A549 (cell line): ENCODE data around the gene PNKP. TPM values are rescaled to one million over a fixed set of nuclear protein-coding genes. Genes with fewer than 3 reads are reported as not detected.

Source experiments
- ATAC-seq, 2 experiments: fragments of 200-7000 bp in 1 of 2; fragments of >200 bp in 1 of 2; cut with Nextera tagmentation in 1 of 2; cut with Tn5 transposase in 1 of 2; 3 replicates each; pipeline versions ENCODE4 v1.8.0 to v1.9.1; 2018 to 2020; ENCODE audit warnings: mild to moderate bottlenecking in 1 of 2, moderate library complexity in 1 of 2
- CTCF ChIA-PET: fragments of 300-600 bp; sonication (Branson Sonifier 250); formaldehyde crosslinking; extraction: SDS; loops from one replicate; lab custom pipeline; 2021; ENCODE audit warnings: antibody characterized with exemption, inconsistent platforms; lab: Yijun Ruan, JAX
- POLR2A ChIA-PET: fragments of 350-600 bp; formaldehyde crosslinking; extraction: SDS; loops from one replicate; lab custom pipeline; 2021; ENCODE audit warnings: antibody characterized with exemption, inconsistent platforms; lab: Yijun Ruan, JAX
- DNase-seq, 2 experiments: peaks; one replicate each; pipeline versions ENCODE4 v3.0.0 to v3.0.0-alpha.2; 2011 to 2016; ENCODE audit warnings: low read depth in 1 of 2, low spot score in 1 of 2
- FAIRE-seq: peaks from 2 replicates; lab custom pipeline; 2011; peaks lifted over from hg19 to GRCh38; lab: Jason Lieb, UNC
- H3K27ac ChIP-seq, 2 experiments: fragments of >200 bp; sonication (Bioruptor Twin); formaldehyde crosslinking; 3 replicates each; pipeline ENCODE4 v1.5.1; 2016 to 2017
- H3K4me1 ChIP-seq: fragments of >200 bp; sonication (Bioruptor Twin); formaldehyde crosslinking; 3 replicates; pipeline ENCODE4 v1.6.1; 2016
- H3K4me2 ChIP-seq: fragments of >200 bp; sonication (Bioruptor Twin); formaldehyde crosslinking; 3 replicates; pipeline ENCODE4 v1.6.1; 2016
- H3K4me3 ChIP-seq: fragments of >200 bp; sonication (Bioruptor Twin); formaldehyde crosslinking; 3 replicates; pipeline ENCODE4 v1.5.1; 2016
- H3K9me3 ChIP-seq: fragments of >200 bp; sonication (Bioruptor Twin); formaldehyde crosslinking; 3 replicates; pipeline ENCODE4 v1.6.1; 2016
- CBX8 ChIP-seq: fragments of 200-600 bp; sonication (generic); IDR thresholded peaks from 2 replicates; pipeline ENCODE4 v1.6.1; 2016
- CHD2 ChIP-seq: fragments of 150-350 bp; IDR thresholded peaks from 2 replicates; pipeline ENCODE4 v1.6.1; 2014; ENCODE audit warnings: low read length; ENCODE audit not compliant: partially characterized antibody
- EP300 ChIP-seq, 2 experiments: fragments of >200 bp; sonication (Bioruptor Twin); formaldehyde crosslinking; IDR thresholded peaks; 2 replicates in 1 of 2; 3 replicates in 1 of 2; pipeline ENCODE4 v1.6.1; 2016 to 2017
- HDAC2 ChIP-seq: fragments of 200-600 bp; sonication (generic); IDR thresholded peaks from 2 replicates; pipeline ENCODE4 v1.6.1; 2016
- HEYL ChIP-seq: fragments of 250-450 bp; sonication (Bioruptor Pico); IDR thresholded peaks from 2 replicates; pipeline ENCODE4 v1.8.0; 2021; ENCODE audit warnings: mild to moderate bottlenecking, moderate library complexity
- KDM5A ChIP-seq: fragments of 200-600 bp; sonication (generic); IDR thresholded peaks from 2 replicates; pipeline ENCODE4 v1.6.1; 2016; ENCODE audit warnings: antibody characterized with exemption, mild to moderate bottlenecking
- MYC ChIP-seq: IDR thresholded peaks from 2 replicates; pipeline ENCODE4 v1.6.1; 2012; ENCODE audit warnings: mild to moderate bottlenecking, inconsistent platforms, low read length, improper control_type of control experiment, borderline replicate concordance
- NFE2L2 ChIP-seq: fragments of 150-350 bp; conservative IDR thresholded peaks from 2 replicates; pipeline ENCODE4 v1.6.1; 2014; ENCODE audit warnings: low read length
- RCOR1 ChIP-seq: fragments of 150-350 bp; IDR thresholded peaks from 2 replicates; pipeline ENCODE4 v1.6.1; 2014; ENCODE audit warnings: antibody characterized with exemption, low read length, low read depth
- RFX5 ChIP-seq: fragments of 450-650 bp; IDR thresholded peaks from 2 replicates; pipeline ENCODE4 v1.7.1; 2014; ENCODE audit warnings: antibody characterized with exemption, mild to moderate bottlenecking, moderate library complexity
- SMC3 ChIP-seq: fragments of >200 bp; sonication (Bioruptor Twin); formaldehyde crosslinking; IDR thresholded peaks from 3 replicates; pipeline ENCODE4 v1.6.1; 2018; ENCODE audit warnings: inconsistent platforms
- TP53 ChIP-seq: fragments of 250-450 bp; sonication (Bioruptor Pico); IDR thresholded peaks from 2 replicates; pipeline ENCODE4 v1.5.0; 2021; ENCODE audit warnings: mild to moderate bottlenecking, moderate library complexity
- ZC3H11A ChIP-seq: fragments of 450-650 bp; IDR thresholded peaks from 2 replicates; pipeline ENCODE4 v1.6.1; 2014; ENCODE audit warnings: antibody characterized with exemption, mild to moderate bottlenecking
- WGBS: methylation state at CpG from one replicate; pipeline ENCODE4 v1.1.6; 2017; ENCODE audit errors: missing lambda C conversion rate; 5-methylcytosine and 5-hydroxymethylcytosine counted together
- polyA plus RNA-seq, 4 experiments: library from polyadenylated mRNA; depleted of rRNA in 3 of 4; stranded (reverse); fragments of >200 nt; fragmentation: RNase III in 1 of 4; extraction: RNeasy Plus Mini Kit Qiagen cat#74134 plus additional on column Dnase treatment in 1 of 4; gene quantifications; 2 replicates in 3 of 4; 3 replicates in 1 of 4; pipeline ENCODE4 v1.2.3, GENCODE V29; 2011 to 2017
- TF ChIP-seq, protein P1 (sequence below): fragments of 450-650 bp; IDR thresholded peaks from 2 replicates; pipeline ENCODE4 v1.6.1; 2014; ENCODE audit warnings: antibody characterized with exemption
- TF ChIP-seq, protein P2 (sequence below): IDR thresholded peaks from 2 replicates; pipeline ENCODE4 v1.6.1; 2012
- TF ChIP-seq, protein P3 (sequence below): fragments of 200-600 bp; sonication (generic); IDR thresholded peaks from 2 replicates; pipeline ENCODE4 v1.6.1; 2016; ENCODE audit warnings: antibody characterized with exemption, mild to moderate bottlenecking, moderate library complexity
- TF ChIP-seq, protein P4 (sequence below): fragments of 250-450 bp; sonication (Bioruptor Pico); IDR thresholded peaks from 2 replicates; pipeline ENCODE4 v1.5.0; 2021; ENCODE audit warnings: mild to moderate bottlenecking, moderate library complexity, borderline replicate concordance

The PNKP gene
- polyA plus RNA-seq, 2 of the 4 experiments (the other 2 are of a cell fraction) = 23.3 to 71.2 TPM

DNA sequence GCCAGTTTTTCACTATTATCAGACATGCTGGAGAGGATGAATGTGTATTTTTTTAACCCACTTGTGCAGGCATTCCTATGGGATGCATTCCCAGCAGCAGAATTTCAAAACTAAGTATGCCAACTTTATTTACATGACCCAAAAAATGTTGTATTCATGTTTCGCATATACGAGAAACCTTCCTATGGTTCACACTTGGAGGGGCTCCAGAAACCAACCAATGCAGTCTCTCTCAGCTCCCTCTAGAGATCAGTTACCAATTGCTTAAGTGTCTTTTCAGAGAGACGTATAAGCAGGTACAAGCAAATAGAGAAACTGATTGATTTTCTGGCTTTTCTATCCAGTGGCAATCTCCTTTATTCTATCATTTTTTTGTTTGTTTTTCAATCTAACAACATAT lies 22.0 kb downstream of the PNKP start:
- ChIA-PET CTCF (interaction anchor here (0.8 to 3.2 kb wide), 5 partner anchors 9 to 164 kb away, joined by 3 to 7 read pairs (median 4); no protein-coding TSS in a partner anchor), POLR2A (no interaction called here)
- no peak for ATAC-seq
- Histone ChIP-seq H3K27ac (no peak overlapping the region), H3K4me3 (no peak overlapping the region), H3K9me3 (no peaks in the 10 kb centered on the region), H3K4me1 (peaks cover 4% of the 10 kb centered on the region; the same call in 1 of the 3 replicates), H3K4me2 (no peak overlapping the region)
- WGBS = 73% methylated on average over 3 of the region's 3 CpGs
- TF ChIP-seq MYC (no peak), EP300 (IDR thresholded peaks at IDR 0.05) (no peak), NFE2L2 (no peak), SMC3 (no peak), ZC3H11A (no peak), HDAC2 (no peak), CHD2 (no peak), TP53 (CRISPR knock-in tag) (no peak), RFX5 (no peak)
- TF ChIP-seq, protein P1, sequence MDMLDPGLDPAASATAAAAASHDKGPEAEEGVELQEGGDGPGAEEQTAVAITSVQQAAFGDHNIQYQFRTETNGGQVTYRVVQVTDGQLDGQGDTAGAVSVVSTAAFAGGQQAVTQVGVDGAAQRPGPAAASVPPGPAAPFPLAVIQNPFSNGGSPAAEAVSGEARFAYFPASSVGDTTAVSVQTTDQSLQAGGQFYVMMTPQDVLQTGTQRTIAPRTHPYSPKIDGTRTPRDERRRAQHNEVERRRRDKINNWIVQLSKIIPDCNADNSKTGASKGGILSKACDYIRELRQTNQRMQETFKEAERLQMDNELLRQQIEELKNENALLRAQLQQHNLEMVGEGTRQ = no peak
- TF ChIP-seq, protein P2, sequence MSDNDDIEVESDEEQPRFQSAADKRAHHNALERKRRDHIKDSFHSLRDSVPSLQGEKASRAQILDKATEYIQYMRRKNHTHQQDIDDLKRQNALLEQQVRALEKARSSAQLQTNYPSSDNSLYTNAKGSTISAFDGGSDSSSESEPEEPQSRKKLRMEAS = no peak
- TF ChIP-seq, protein P3, sequence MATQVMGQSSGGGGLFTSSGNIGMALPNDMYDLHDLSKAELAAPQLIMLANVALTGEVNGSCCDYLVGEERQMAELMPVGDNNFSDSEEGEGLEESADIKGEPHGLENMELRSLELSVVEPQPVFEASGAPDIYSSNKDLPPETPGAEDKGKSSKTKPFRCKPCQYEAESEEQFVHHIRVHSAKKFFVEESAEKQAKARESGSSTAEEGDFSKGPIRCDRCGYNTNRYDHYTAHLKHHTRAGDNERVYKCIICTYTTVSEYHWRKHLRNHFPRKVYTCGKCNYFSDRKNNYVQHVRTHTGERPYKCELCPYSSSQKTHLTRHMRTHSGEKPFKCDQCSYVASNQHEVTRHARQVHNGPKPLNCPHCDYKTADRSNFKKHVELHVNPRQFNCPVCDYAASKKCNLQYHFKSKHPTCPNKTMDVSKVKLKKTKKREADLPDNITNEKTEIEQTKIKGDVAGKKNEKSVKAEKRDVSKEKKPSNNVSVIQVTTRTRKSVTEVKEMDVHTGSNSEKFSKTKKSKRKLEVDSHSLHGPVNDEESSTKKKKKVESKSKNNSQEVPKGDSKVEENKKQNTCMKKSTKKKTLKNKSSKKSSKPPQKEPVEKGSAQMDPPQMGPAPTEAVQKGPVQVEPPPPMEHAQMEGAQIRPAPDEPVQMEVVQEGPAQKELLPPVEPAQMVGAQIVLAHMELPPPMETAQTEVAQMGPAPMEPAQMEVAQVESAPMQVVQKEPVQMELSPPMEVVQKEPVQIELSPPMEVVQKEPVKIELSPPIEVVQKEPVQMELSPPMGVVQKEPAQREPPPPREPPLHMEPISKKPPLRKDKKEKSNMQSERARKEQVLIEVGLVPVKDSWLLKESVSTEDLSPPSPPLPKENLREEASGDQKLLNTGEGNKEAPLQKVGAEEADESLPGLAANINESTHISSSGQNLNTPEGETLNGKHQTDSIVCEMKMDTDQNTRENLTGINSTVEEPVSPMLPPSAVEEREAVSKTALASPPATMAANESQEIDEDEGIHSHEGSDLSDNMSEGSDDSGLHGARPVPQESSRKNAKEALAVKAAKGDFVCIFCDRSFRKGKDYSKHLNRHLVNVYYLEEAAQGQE = no peak
- no peak for DNase-seq
- FAIRE-seq = no peak

DNA sequence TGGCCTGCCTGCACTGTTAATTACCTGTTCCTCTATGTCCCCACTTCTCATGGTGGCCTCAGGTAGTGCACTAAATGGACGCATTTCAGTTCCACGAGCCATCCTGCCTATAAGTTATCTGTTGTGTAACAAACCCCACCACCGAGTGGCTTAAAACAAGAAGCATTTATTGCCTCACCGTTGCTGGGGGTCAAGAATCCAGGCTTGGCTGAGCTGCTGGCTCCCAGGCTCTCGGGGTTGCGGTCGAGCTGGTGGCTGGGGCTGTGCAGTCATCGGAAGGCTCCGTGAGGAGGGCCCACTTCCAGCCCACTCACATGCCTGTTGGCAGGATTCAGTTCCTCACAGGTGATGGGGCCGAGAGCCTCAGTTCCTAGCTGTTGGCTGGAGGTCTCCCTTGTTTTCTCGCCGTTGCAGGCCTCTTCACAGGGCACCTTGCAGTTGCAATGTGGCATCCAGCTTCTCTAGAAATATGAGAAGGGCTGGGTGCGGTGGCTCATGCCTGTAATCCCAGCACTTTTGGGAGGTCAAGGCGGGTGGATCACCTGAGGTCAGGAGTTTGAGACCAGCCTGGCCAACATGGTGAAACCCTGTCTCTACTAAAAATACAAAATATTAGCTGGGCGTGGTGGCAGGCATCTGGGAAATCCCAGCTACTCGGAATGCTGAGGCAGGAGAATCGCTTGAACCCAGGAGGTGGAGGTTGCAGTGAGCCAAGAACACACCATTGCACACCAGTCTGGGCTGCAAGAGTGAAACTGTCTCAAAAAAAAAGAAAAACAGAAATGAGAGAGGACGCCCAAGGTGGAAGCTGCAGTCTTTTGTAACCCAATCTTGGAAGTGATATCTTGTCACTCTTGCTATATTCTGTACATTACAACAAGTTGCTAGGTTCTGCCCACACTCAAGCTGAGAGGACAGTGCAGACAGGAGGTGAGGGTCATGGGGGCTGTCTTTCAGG lies 23.0 kb downstream of the PNKP start:
- DNase-seq (no peak), ATAC-seq (no peak), FAIRE-seq (no peak)
- Histone ChIP-seq H3K9me3 (no peaks in the 10 kb centered on the region), H3K4me2 (no peak overlapping the region), H3K4me1 (no peaks in the 10 kb centered on the region), H3K27ac (no peak overlapping the region), H3K4me3 (no peak overlapping the region)
- POLR2A ChIA-PET = no interaction called here
- CTCF ChIA-PET = interaction anchor here (0.8 to 3.2 kb wide), 8 partner anchors 8 to 172 kb away, joined by 3 to 7 read pairs (median 3); no protein-coding TSS in a partner anchor
- 84% methylated on average over 13 of the region's 18 CpGs for WGBS
- TF ChIP-seq HEYL (CRISPR knock-in tag) (no peak), CBX8 (no peak), TP53 (CRISPR knock-in tag) (no peak), KDM5A (no peak), RCOR1 (no peak)
- TF ChIP-seq, protein P4, sequence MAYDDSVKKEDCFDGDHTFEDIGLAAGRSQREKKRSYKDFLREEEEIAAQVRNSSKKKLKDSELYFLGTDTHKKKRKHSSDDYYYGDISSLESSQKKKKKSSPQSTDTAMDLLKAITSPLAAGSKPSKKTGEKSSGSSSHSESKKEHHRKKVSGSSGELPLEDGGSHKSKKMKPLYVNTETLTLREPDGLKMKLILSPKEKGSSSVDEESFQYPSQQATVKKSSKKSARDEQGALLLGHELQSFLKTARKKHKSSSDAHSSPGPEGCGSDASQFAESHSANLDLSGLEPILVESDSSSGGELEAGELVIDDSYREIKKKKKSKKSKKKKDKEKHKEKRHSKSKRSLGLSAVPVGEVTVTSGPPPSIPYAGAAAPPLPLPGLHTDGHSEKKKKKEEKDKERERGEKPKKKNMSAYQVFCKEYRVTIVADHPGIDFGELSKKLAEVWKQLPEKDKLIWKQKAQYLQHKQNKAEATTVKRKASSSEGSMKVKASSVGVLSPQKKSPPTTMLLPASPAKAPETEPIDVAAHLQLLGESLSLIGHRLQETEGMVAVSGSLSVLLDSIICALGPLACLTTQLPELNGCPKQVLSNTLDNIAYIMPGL = no peak
